HG03460 (cell line): ENCODE measurements around the gene BTNL3.

ENCODE experiments used
- ATAC-seq: cut with Tn5 transposase; IDR thresholded peaks from one replicate; pipeline ENCODE4 v1.9.1; 2021; ENCODE audit not compliant: unreplicated experiment

Gene BTNL3

GRCh38 chr5:181020688-181021087 is 32.0 kb downstream of the BTNL3 start:
- no peak for ATAC-seq

GRCh38 chr5:181024245-181025064 is 35.8 kb downstream of the BTNL3 start:
- no peak for ATAC-seq

- no peak for ATAC-seq
These were observed 38.9 kb downstream of the BTNL3 start for GRCh38 chr5:181027452-181028031.

- ATAC-seq = no peak
These were observed 39.6 kb downstream of the BTNL3 start for GRCh38 chr5:181028032-181028819.

DNA sequence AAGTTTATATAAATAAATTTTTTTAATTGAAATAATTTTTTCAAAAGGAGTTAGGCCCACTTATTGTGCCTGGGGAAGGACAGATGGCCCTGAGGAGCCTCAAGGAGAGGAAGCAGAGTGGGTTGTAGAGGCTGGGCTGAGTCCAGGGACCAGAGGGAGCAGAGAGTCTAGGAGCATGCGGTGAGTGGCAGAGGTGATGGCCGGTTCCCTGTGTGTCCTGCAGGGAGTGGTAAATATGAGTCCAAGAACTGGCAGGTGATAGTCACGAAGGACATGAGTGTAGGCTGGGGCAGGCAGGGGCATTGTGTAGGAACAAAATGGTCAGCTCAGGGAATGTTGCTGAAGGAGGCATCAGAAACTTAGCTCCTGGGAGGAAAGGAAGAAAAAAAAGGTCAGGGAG is 43.1 kb downstream of the BTNL3 start:
- ATAC-seq = no peak

DNA sequence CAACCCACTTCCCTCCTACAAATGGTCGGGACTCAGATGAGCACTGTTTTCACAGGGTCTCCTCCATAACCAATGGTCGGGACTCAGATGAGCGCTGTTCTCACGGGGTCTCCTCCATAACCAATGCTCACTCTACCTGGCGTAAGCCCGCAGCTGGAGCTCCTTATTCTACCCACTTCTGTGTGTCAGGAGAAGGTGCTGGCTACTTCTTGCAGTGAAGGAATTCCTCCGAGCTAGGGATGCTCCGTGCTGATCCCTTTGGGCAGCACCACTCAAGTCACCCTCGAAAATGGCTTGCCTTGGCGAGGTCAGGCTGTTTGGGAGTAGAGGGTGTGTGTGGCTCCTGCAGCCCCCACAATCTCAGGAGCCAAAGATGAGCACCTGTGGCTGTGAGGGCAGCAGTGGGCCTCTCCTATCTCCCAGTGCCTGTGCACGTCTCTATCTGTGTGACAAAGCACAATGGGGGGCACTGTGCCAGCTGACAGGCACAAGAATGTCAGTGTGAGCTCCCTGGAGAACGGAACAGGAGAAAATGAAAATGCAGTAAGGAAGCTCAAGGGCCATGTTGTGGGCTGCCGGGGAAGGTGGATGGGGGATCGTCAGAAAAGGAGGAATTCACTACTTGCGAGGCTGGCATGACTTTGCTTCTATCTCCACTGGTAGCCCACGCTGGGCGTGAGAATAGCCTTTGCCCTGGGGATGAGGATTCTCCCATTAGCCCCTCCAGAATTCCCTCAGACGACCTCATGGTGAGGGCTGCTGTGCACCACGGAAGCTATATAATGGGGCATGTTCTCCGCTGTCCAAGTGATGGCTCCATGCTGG is 47.6 kb downstream of the BTNL3 start:
- no peak for ATAC-seq

- no peak for ATAC-seq
These were observed 48.2 kb downstream of the BTNL3 start for GRCh38 chr5:181036816-181037364.

DNA sequence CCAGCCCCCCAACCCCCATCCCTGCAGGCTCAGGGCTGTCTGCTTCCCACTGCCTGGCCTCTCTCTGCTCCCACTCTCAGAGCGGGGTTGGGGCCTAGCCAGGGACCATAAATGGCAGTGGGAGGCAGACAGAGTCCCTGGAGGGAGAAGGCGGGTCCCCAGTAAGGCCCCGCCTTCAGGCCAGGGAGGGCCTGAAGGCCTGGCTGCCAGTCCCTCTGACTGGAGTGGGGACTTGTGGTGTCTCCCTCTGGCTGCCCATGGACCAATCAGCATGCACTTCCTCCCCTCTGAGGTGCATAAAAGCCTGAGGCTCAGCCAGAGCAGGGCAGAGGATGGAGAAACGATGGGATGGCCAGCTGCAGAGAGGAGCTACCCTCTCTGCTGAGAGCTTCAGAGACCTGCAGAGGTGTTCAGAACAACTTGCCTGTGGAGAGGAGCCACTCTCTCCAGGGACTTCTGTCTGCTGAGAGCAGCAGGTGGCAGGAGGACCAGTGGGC is 48.8 kb downstream of the BTNL3 start:
- no peak for ATAC-seq

GRCh38 chr5:181039471-181039870 is 50.8 kb downstream of the BTNL3 start:
- no peak for ATAC-seq

- ATAC-seq = no peak
These were observed 51.4 kb downstream of the BTNL3 start, which contains the start of gene BTNL9 for GRCh38 chr5:181039931-181040630. TSS of gene BTNL9 (plus strand) at chr5:181040266. CDS start at chr5:181045490, 5,224 bp downstream.

DNA sequence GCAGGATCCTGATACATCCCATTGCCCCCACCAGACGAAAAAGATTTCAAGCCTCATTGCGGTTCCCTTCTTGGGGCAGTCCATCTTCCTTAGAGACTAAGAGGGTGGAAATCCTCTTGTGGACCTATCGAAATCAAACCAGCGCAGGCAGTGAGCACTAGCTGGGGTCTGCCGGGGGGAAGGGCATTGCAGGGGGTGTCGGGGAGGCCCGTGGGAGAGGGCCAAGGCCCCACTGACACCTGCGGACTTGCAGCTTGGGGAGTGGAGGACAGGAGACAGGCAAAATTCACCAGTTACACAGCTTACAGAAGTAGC is 51.9 kb downstream of the BTNL3 start:
- no peak for ATAC-seq

DNA sequence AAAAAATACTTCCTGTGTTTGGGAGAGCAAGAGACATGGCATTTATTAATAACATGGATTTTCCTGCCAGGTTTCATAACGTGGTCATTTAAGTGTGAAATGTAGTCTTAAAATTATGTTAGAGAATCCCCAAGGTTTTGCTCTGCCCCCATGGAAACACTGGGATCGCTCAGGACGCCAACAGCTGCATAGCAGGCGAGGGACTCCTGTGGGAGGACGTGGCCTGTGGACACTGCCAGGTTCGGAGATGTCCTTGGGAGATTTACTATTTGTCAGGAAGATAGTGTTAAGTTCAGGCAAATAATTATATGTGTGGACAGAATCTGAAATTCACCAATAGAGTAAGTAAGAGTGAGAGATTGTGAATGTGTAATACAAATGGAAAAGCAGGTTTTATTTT is 52.4 kb downstream of the BTNL3 start:
- ATAC-seq = no peak

- no peak for ATAC-seq
These were observed 53.5 kb downstream of the BTNL3 start for GRCh38 chr5:181042036-181042713.

DNA sequence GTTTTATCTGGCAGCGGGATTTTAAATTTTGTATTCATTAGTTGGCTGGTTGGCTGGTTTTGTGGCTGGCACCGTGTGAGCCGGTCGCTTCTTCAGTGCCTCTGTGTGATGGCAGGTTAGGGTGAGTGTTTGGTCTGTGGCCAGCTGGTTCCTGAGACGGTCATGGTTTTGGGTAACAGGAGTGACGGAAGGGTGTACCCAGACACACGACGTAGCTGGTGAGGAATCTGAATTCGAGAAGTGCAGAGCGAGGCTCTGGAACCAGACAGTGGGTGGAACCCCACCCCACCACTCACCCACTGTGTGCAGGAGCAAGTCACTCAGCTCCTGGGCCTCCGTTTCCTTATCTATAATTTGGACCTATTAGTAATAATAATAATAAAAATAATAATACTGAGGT is 54.1 kb downstream of the BTNL3 start:
- ATAC-seq = no peak

DNA sequence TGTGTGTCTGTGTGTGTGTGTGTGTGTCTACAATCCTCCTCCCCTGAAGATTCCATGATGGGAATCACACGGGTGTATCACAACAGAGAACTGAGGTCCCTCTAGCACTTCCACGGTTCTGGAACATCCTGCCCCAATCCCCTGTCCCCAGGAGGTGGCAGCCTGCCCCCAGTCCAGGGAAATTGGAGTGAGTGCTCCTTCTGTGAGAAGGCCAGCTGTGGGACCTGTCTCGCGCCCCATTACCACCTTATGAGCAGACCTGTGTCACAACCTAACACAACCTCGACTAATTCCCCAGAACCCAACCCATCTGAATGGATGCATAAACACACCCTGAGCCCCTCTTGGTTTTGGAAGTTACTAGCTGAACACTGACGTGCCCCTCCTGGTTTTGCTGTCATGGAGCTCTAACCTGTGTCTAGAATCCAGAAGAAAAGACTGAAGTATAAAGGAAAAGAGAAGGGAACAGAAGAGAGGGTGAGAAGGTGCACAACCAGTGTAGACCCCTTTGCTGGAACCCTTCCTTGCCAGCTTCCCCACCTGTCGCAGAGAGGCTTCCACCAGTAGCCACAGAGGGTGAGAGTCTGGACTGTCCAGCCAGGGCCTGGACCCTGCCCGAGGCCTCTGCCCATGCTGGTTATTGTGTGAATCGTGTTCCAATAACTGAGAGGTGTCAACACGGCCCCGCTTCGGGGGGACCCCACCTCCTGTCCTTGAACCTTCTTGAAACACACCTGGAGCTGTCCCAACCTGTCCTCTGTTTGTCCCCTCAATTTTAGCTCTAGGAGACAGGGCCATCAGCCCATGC is 54.8 kb downstream of the BTNL3 start:
- ATAC-seq = no peak

DNA sequence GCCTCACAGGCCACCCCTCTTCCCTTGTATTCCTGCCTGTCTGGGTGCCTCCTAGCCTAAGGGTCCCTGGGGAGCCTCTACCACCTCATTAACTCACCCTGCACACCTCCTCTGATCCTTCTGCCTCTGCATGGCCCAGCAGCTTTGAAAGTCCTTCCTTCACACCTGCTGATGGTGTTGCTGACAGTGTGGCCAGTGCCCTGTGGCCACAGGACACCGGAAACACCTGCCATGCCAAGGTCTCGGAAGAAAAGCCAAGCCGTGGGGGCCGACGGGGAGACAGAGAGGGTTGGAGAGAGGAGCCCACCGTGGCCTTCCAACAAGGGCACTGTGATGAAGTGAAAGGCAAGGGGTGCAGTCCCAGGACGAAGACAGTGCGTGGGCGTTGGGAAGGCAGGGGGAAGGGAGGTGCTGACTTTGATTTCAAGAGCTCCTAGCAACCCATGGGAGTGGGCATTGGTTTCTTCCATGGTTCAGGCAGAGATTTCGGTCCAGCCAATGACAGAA is 55.5 kb downstream of the BTNL3 start:
- no peak for ATAC-seq

- ATAC-seq = no peak
These were observed 56.1 kb downstream of the BTNL3 start for GRCh38 chr5:181044662-181045305.

DNA sequence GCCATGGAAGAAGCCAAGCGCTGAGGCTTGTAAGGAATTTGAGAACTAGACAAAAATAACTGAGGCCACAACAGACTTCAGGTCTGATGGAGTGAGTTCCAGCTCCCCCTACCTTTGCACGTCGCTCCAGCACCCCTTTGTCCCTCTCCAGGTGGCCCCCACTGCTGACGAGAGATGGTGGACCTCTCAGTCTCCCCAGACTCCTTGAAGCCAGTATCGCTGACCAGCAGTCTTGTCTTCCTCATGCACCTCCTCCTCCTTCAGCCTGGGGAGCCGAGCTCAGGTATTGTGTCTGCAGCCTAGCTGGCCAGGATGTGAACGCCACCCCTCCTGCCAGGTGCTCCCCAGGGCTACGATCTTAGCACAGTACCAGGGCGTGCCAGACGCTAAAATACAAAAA is 56.7 kb downstream of the BTNL3 start:
- no peak for ATAC-seq
